Astrocyte of the cerebellum (primary cell): ENCODE results near the gene UPK3BL1.
"Not testable (repeated sequence)": the region's sequence is repeated elsewhere in the genome, so short reads cannot be mapped to it uniquely, and the experiment has no call there.

Source experiments
- DNase-seq: peaks from one replicate; pipeline ENCODE4 v3.0.0-alpha.2; 2011; ENCODE audit warnings: low read depth
- H3K4me3 ChIP-seq: 2 replicates; pipeline ENCODE4 v1.5.1; 2011; ENCODE audit warnings: mild to moderate bottlenecking, low read depth, low read length, moderate library complexity
- in situ Hi-C: cut with HindIII; loops from 2 replicates; pipeline ENCODE4 v1.10.0; 2017; ENCODE audit warnings: low sequenced_read_pairs

The UPK3BL1 gene

GRCh38 chr7:102638848-102639247 is 3.7 kb downstream of the UPK3BL1 start:
- in situ Hi-C loops, H3K4me3 ChIP-seq, DNase-seq: not testable (repeated sequence)

GRCh38 chr7:102636956-102637355 is 5.6 kb downstream of the UPK3BL1 start:
- DNase-seq, H3K4me3 ChIP-seq, in situ Hi-C loops: not testable (repeated sequence)

- DNase-seq, in situ Hi-C loops, H3K4me3 ChIP-seq: not testable (repeated sequence)
These were observed 7.2 kb downstream of the UPK3BL1 start for GRCh38 chr7:102635354-102635753.

- DNase-seq, H3K4me3 ChIP-seq, in situ Hi-C loops: not testable (repeated sequence)
These were observed 8.3 kb downstream of the UPK3BL1 start for GRCh38 chr7:102634299-102634698.

- H3K4me3 ChIP-seq, DNase-seq, in situ Hi-C loops: not testable (repeated sequence)
These were observed 12.0 kb downstream of the UPK3BL1 start for GRCh38 chr7:102630622-102631021.

GRCh38 chr7:102627271-102627904 is 15.2 kb downstream of the UPK3BL1 start:
- DNase-seq, in situ Hi-C loops: not testable (repeated sequence)

GRCh38 chr7:102618122-102618521 is 24.5 kb downstream of the UPK3BL1 start:
- H3K4me3 ChIP-seq, in situ Hi-C loops, DNase-seq: not testable (repeated sequence)

More at GRCh38 chr7:102627271-102627904, 15.2 kb downstream of the UPK3BL1 start:
- H3K4me3 ChIP-seq: not testable (repeated sequence)

GRCh38 chr7:102616507-102617125 is 26.0 kb downstream of the UPK3BL1 start, which contains the start of gene RASA4:
TSS of gene RASA4 (minus strand) at chr7:102616756. CDS start at chr7:102616689, 67 bp downstream.
- in situ Hi-C loops, DNase-seq: not testable (repeated sequence)
- peak within 1 kb of the TSS; percentile 36 for H3K4me3 ChIP-seq

GRCh38 chr7:102615930-102616329 is 26.7 kb downstream of the UPK3BL1 start:
- DNase-seq, in situ Hi-C loops, H3K4me3 ChIP-seq: not testable (repeated sequence)

GRCh38 chr7:102614873-102615272 is 27.7 kb downstream of the UPK3BL1 start:
- in situ Hi-C loops, DNase-seq, H3K4me3 ChIP-seq: not testable (repeated sequence)

- in situ Hi-C loops, H3K4me3 ChIP-seq, DNase-seq: not testable (repeated sequence)
These were observed 28.3 kb downstream of the UPK3BL1 start for GRCh38 chr7:102614346-102614697.

GRCh38 chr7:102613575-102614345 is 28.8 kb downstream of the UPK3BL1 start:
- in situ Hi-C loops, DNase-seq, H3K4me3 ChIP-seq: not testable (repeated sequence)

GRCh38 chr7:102611675-102612325 is 30.8 kb downstream of the UPK3BL1 start:
- in situ Hi-C loops, H3K4me3 ChIP-seq, DNase-seq: not testable (repeated sequence)

GRCh38 chr7:102611013-102611674 is 31.4 kb downstream of the UPK3BL1 start:
- in situ Hi-C loops, H3K4me3 ChIP-seq, DNase-seq: not testable (repeated sequence)

- H3K4me3 ChIP-seq, in situ Hi-C loops, DNase-seq: not testable (repeated sequence)
These were observed 32.1 kb downstream of the UPK3BL1 start for GRCh38 chr7:102610441-102610840.

GRCh38 chr7:102609734-102610133 is 32.9 kb downstream of the UPK3BL1 start:
- DNase-seq, in situ Hi-C loops, H3K4me3 ChIP-seq: not testable (repeated sequence)

- H3K4me3 ChIP-seq, in situ Hi-C loops, DNase-seq: not testable (repeated sequence)
These were observed 35.7 kb downstream of the UPK3BL1 start for GRCh38 chr7:102606848-102607247.
